Renal pelvis (tissue), 12 donors: ENCODE results near the gene PRB2. TPM values are rescaled to one million over a fixed set of nuclear protein-coding genes. Genes with fewer than 3 reads are reported as not detected.
"Not testable (repeated sequence)": the region's sequence is repeated elsewhere in the genome, so short reads cannot be mapped to it uniquely, and the experiment has no call there.

Source experiments
- DNase-seq: peaks from one replicate; pipeline ENCODE4 v3.0.0-alpha.2; 2013
- long read RNA-seq, 16 experiments: transcript quantifications; one replicate each; lab custom pipeline, GENCODE V29; 2026
- polyA plus RNA-seq, 3 donors: library from polyadenylated mRNA; unstranded; fragments of 120-200 nt; gene quantifications; one replicate each; pipeline ENCODE4 v1.2.1, GENCODE V29; 2013; ENCODE audit not compliant: insufficient read length in 3 of 3

Gene PRB2
- polyA plus RNA-seq, result under 1 TPM in 1 of 3 donors, not detected in 2; 0.64 TPM
- long read RNA-seq, donor 1, result 0 reads
- long read RNA-seq, donor 2, result 0 reads
- long read RNA-seq, donor 3, result 0 reads
- long read RNA-seq, donor 4, result 0 reads
- long read RNA-seq, donor 5, result 0 reads
- long read RNA-seq, donor 6, result 0 reads
- long read RNA-seq, donor 7, result 0 reads
- long read RNA-seq, donor 8, result 0 reads
- long read RNA-seq, donor 9, result 0 reads
- long read RNA-seq, donor 10, result 0 reads
- long read RNA-seq, donor 11, result 0 reads
- long read RNA-seq, donor 12, result 0 reads
- long read RNA-seq, donor 13, result 0 reads
- long read RNA-seq, donor 14, result 0 reads
- long read RNA-seq, donor 15, result 0 reads
- long read RNA-seq, donor 16, result 0 reads

DNA sequence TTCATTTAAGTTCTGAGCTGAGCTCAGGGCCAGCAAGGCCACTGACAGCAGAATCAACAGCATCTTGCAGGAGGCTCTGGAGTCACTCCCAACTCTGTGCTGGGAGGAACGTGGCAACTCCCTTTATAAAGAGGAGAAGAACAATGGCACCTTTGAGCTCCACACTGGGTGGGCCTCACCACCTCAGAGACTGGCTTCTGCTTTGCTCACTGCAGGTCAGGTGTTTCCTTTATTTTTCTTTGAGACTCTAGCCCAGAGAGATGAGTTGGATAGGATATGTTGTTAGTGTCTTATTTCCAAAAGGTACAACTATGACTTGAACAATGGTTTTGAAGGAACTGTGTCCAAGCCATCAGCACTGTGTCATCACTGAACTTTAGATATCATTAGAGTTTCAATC is at the start of gene PRB2:
PRB2 (minus strand) TSS at position 101 of the 400 bp plus-strand sequence; CDS start at position 63, 38 bp downstream.
- not testable (repeated sequence) for DNase-seq

DNA sequence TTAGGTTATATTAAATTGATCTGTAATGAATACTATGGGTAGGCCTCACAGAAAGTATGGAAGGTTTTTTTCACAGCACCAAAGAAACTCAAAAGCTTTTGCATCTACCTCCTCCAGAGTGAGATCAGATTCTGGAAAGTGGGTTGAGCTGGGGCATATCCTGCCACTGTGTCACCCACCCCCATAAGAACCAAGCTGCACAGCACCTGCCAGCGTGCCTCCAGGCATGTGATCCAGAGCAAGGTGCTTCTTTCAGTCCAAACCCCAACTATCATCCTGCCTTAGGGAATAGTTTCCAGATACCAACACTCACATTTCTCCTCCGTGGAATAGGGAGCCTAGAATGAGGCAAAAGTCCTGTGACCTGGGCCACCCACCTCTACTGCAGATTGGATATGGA is 42.6 kb upstream of the PRB2 start:
- DNase-seq, result no peak

DNA sequence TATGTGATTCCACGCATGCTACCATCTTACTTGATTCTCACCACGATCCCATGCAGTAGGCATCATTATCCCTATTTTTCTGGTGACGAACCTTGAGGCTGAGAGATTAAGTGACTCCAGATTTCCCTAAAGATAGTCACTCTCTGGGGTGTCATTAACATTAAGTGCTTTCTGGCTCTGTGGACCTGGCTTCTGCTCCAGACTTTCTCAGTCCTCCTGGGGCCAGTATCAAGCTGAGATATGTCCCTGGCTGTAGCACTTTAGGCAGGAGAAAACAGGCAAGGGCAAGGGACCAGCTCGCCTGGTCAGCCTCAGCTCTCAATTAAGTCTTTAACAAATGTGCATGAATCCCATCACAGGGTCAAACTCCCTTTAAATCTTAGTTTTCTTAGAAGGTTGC is 38.3 kb upstream of the PRB2 start:
- no peak for DNase-seq

DNA sequence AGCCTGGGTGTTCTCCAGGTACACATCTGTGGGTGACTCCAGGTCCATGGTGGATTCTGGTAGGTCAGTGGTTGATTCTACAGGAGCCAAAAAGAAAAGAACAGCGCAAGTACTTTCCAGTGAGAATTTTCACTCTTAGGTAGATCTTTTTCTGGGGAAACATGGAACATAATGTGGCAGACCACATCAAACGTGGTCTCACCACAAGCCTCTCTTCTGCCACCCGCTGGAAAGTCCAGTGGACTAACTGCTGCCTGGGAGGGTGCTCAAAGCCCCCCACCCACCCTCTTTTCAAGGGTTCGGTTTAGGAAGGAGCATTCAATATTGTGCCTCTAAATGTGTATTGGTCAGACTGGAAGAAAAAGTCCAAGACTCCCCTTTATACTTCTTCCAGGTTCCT is 36.1 kb upstream of the PRB2 start:
- no peak for DNase-seq

DNA sequence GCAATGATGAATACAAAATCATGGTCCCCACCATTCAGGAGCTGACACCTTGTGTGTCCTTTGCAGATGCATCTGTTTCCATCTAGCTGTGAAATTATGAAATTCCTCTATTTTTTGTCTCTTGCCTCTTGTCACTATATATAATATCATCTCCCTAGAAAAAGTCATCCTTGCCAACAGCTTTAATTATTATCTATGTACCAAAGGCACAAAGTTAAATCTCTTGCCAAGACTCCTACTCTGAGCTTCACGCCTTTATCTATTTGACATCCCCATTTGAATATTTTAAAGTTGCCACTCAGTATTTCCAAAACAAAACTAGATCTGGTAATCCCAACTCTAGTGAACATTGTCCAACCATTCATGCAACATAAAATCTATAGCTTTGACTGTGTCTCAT is 32.0 kb upstream of the PRB2 start:
- DNase-seq, result no peak

DNA sequence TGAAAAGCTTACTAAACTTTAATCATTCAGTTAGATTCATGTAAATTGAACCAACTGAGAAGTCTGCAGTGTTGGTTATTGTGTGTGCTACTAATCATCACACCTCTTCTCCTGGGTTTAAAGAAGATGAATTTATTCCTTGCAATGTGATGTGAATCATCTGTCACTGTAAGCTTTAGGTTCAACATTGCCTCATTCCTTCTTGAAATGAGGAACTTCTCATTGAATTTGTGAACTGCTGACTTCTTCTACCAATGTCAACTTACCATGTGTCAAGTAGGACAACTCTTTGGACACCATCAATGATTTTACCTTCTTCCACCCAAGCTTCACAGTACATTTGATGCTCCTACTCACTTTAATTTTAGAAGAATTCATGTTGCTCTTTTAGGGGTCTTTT is 17.4 kb upstream of the PRB2 start:
- no peak for DNase-seq

DNA sequence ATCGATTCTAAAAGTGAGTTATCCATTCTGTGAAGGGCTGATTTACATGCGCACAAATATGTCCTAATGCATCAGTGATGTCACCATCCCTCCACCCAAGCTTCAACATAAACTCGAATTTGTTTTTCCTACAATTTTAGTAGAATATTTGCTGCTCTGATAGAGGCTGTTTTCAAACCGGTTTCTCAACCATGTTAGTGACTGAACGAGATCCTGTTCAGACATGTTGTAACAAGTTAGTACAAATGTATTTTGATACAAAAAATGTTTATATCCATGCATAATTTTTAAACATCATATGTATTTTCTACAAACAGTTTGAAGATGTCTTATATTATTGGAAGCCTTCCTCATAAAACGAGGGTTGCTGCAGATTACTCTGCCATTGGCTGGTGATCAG is 12.7 kb upstream of the PRB2 start:
- DNase-seq, result no peak

DNA sequence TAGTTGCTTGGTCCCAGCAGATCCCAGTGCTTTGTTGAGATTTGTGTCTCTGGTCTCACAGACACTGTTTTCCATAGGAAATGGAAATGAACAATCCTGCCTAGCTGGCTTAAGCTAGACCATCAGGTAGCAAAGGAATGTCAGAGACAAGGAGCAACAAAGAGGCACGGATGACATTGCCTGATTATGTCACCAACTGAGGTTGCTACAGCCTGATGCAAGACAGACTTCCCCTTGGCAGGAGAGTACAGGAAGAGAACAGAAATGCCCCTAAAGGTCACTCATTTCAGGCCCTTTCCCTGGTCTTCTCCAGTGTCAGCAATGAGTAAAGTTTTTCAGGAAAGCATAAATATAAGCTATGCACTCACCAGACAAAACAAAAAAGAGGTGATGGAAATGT is 2.0 kb upstream of the PRB2 start:
- no peak for DNase-seq

DNA sequence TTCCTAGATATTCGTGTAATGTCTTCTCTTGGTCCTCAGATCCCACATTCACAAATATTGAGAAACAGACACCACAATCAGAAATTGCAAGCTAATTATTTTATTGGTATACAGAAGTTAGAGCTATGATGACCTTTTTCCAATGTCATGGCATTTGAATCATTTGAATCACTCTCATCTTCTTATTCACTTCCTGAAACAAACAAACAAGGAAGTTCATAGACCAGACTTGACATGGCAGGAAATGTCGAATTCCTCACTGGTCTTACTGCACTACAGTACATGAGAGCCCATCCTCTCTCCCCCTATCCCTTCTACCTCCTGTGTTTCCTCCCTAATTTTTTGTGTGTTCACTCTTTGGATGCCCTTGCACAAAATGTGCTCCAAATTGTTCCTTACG is 3.9 kb downstream of the PRB2 start:
- not testable (repeated sequence) for DNase-seq

DNA sequence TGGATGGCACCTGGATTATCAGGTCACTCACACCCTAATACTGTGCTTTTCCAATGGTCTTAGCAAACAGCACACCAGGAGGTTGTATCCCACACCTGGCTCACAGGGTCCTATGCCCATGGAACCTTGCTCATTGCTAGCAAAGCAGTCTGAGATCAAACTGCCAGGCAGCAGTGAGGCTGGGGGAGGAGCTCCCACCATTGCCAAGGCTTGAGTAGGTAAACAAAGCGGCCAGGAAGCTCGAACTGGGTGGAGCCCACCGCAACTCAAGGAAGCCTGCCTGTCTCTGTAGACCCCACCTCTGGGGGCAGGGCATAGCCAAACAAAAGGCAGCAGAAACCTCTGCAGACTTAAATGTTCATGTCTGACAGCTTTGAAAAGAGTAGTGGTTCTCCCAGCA is 17.9 kb downstream of the PRB2 start:
- not testable (repeated sequence) for DNase-seq

DNA sequence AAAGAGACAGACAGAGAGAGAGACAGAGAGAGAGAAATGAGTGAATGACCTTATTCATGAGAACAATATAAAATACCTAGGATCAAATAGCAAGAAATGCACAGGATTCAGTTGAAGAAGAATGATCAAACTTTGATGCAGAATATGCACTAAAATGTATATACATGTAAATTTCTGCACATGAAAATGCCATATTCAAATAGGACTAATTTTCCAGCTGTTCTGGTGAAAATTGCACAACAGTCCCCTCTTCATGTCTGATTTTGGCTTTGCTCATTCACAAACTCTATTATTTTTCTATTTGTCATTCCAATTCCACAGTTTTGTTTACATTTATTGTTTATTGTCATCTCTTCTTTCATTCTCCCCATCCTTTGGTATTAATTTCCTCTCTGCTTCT is 34.2 kb downstream of the PRB2 start:
- no peak for DNase-seq

DNA sequence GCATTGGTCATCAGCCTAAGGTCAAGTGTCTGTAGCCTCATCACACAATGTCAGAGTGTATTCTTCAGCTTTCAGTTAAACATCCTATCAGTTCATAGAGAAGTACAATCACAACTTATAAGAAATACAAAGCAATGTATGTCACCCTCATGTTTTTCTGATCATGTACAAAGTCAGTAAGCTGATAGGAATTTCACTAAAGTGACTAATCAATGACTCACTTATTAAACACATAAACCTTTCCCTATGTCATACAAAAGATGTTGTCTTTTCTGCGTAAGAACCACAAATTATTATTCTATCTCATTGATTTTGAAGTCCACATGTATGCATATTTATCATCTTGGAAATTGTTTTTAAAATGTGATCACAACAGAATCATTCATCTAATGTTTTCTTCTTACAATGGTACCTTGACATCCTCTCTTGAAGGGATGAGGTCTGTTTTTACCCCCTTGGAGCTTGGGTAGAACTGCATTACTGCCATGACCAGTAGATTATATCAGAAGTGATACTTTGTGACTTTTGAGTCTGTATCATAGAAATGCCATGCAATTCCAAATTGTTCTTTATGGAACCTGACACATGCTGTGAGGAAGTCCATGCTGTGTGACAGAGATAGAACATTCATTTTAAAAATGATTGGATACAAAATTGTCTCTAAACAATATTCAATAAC is 35.0 kb downstream of the PRB2 start:
- DNase-seq, result not testable (repeated sequence)

DNA sequence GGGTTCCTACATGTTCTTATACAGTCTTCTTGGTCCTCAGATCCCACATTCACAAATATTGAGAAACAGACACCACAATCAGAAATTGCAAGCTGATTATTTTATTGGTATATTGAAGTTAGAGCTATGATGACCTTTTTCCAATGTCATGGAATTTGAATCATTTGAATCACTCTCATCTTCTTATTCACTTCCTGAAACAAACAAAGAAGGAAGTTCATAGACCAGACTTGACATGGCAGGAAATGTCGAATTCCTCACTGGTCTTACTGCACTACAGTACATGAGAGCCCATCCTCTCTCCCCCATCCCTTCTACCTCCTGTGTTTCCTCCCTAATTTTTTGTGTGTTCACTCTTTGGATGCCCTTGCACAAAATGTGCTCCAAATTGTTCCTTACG is 43.6 kb downstream of the PRB2 start:
- DNase-seq, result not testable (repeated sequence)

DNA sequence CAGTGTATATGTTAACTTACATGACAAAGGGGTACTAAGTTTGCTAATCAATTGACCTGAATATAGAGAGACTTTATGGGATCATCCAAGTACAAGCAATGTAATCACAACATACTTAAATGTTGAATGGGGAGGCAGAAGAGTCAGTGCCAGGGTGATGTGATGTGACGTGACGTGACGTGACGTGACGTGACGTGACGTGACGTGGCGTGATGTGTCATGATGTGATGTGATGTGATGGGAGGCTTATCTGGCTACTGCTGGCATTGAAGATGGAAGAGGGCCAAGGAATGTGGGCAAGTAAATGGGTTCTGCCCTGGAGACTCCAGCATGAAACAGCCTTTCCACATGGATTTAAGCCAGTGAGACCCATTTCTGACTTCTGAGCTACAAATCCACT is 46.9 kb downstream of the PRB2 start:
- no peak for DNase-seq

DNA sequence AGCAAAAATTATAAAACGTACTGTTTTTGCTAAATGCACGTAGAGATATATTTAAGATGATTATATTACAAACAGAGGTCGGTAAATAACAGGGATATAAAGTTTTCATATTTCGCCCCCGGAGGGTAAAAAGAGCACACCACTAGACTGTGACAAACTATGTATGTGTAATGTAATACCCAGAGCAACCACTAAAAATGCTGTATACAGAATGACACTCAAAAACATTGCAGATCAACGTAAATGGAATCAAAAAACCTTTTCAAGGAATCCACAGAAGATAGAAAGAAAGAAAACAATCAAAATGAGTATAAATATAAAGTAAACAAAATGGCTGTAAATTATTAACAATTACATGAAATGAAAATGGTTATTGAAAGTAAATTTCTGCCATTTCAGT is 47.6 kb downstream of the PRB2 start:
- DNase-seq, result no peak

DNA sequence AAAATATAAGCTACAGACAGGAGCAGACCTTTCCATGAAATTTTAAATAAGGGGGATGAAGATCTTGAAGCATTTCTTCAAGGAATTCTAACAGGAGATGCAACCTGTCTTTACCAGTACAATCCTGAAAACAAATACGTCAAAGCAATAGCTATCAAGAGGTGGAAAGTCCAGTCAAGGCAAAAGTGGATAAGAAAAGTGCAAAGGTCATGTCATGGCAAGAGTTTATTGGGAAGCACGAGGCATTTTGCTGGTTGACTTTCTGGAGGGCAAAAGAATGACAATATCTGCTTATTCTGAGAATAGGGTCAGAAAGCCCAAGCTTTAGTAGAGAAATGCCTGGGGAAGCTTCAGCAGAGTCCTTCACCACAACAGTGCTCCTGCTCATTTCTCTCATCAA is 50.9 kb downstream of the PRB2 start:
- DNase-seq, result no peak

Other genes starting within 250 kb of the PRB2 start
- gene SMIM10L1, start 224.4 kb downstream of the PRB2 start, polyA plus RNA-seq, result 10 to 100 TPM; 16.9 to 18.0 (median 17.3) TPM
- gene TAS2R42, start 208.6 kb downstream of the PRB2 start, polyA plus RNA-seq, result under 1 TPM in 1 of 3 donors, not detected in 2; 0.33 TPM
- gene PRB3, start 125.9 kb downstream of the PRB2 start, polyA plus RNA-seq, result under 1 TPM in 2 of 3 donors, not detected in 1; 0.13 to 0.19 TPM
- gene PRB4, start 85.1 kb downstream of the PRB2 start, polyA plus RNA-seq, result not detected